Measurements from ENCODE around the gene RUFY3.
"Not testable (repeated sequence)": the region's sequence is repeated elsewhere in the genome, so short reads cannot be mapped to it uniquely, and the experiment has no call there.

RUFY3 gene

GRCh38 chr4:70840631-70841030, 118.9 kb downstream of the RUFY3 start:
- DNase-seq (ENCODE audit: low read depth) = not testable (repeated sequence)

GRCh38 chr4:70841211-70841610, 119.4 kb downstream of the RUFY3 start:
- no peak for DNase-seq (ENCODE audit: low read depth)

GRCh38 chr4:70841951-70842350, 120.2 kb downstream of the RUFY3 start:
- DNase-seq (ENCODE audit: low read depth) = no peak

GRCh38 chr4:70842761-70843435, 121.1 kb downstream of the RUFY3 start:
- no peak for DNase-seq (ENCODE audit: low read depth)

- no peak for DNase-seq (ENCODE audit: low read depth)
Observed at GRCh38 chr4:70844180-70844579, 122.4 kb downstream of the RUFY3 start.

- DNase-seq (ENCODE audit: low read depth) = no peak
Observed at GRCh38 chr4:70849291-70849690, 127.5 kb downstream of the RUFY3 start.

- DNase-seq (ENCODE audit: low read depth) = no peak
Observed at GRCh38 chr4:70855464-70855863, 133.7 kb downstream of the RUFY3 start.
